A549 treated with GW870086 at 1 μM for 4 hours (cell line): ENCODE measurements around the gene MICU1. TPM values are rescaled to one million over a fixed set of nuclear protein-coding genes. Genes with fewer than 3 reads are reported as not detected.

Experiments
- total RNA-seq: library from RNA; stranded (reverse); fragments of 200-300 nt; extraction: Qiagen RNA extraction; gene quantifications from 5 replicates; pipeline ENCODE4 v1.2.3, GENCODE V29; 2022; ENCODE audit warnings: low read depth

MICU1 gene, protein sequence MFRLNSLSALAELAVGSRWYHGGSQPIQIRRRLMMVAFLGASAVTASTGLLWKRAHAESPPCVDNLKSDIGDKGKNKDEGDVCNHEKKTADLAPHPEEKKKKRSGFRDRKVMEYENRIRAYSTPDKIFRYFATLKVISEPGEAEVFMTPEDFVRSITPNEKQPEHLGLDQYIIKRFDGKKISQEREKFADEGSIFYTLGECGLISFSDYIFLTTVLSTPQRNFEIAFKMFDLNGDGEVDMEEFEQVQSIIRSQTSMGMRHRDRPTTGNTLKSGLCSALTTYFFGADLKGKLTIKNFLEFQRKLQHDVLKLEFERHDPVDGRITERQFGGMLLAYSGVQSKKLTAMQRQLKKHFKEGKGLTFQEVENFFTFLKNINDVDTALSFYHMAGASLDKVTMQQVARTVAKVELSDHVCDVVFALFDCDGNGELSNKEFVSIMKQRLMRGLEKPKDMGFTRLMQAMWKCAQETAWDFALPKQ
- 52.6 to 55.5 TPM (median 53.8 TPM) in 5 replicates for total RNA-seq

DNA sequence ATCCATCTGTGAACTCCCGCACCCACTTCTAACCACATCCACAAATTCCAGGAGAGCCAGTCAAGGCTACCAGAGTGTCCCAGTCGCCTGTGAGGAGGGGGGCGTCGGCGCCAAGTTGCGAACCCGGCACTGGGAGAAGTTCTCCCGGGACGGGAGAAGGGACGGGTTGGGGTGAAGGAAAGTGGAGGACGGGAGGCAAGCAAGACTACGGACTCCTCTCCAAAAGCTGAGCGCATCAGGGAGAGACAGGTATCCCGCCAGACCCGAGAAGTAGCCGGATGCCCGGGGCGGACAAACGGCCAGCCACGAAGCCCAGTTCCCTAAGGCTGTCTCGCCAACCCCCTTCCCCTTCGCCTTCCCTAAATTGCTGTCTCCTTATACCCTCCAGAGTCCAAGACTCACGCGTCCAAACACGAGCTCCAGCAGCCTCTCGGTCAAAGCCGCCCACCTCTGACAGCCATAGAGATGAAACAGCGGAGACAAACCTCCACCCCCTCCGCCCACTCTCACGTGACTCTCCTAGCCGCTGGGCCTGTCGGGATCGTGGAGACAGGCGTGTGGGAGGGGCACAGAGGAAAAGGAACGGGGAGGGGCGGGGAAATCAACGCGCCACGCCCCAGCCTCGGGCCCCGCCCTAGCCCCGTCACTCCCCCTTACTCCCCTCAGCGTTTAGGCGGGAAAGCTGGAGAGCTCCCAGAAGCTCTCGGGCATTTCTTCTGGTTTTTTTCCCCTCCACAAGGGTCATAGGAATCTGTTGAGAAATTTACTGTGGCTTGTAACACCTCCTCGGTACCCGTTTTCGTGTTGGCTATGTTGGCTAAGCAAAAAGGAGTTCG is at the start of gene MICU1:
Gene MICU1 (minus strand): TSS at position 472 of the 836 bp plus-strand sequence. CDS start 59,286 bp downstream, outside the sequence.

DNA sequence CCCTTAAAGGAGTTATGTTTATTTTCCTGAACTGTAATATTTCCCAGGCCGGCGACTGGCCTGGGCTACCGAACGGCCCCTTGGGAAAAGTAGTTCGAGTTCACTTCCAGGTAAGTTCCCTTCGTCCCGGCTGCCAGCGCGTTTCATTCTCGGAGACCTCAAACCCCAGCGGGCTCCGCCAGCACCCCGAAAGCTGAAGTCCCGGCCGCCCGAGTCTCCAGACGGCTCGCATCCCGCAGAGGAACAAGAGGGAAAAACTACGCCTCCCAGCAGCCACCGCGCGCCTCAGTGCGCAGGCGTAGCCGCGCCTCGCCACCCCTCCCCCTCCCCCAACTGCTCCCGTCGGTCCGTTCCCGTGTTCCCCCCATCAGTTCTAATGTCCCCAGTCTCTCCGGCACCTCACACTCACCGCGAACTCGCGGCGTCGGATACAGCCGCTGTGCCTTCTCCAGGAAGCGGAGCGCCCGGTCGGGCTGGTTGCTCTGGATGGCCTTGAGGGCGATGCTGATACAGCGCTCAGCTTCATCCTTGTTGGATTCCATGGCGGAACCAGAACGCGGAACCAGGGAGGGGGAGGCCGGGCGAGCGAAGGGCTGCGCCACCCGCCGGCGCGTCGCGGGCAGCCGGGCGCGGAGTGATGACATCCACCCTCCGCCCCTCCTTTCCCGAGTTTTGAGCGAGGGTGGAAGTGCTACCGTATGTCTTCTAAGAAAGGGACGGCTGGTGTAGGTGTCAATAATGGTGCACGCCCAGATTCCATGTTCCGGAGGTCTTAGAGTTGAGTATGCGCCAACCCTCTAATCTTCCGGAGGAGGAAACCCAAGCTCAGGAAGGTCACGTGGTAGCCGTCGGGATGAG is 271.3 kb downstream of the MICU1 start, which contains the start of gene DNAJB12:
Gene DNAJB12 (minus strand): TSS at position 564 of the 858 bp plus-strand sequence. CDS start 22 bp downstream, at position 542.

Other genes with a start within 250 kb of the MICU1 start
- gene MCU, start 66.1 kb upstream of the MICU1 start, total RNA-seq = 24.7 to 32.5 TPM (median 30.4 TPM) in 5 replicates